ENCODE data around the gene UHRF1. TPM values are rescaled to one million over a fixed set of nuclear protein-coding genes. Genes with fewer than 3 reads are reported as not detected.
"Not testable (repeated sequence)": the region's sequence is repeated elsewhere in the genome, so short reads cannot be mapped to it uniquely, and the experiment has no call there.

Gene UHRF1
- total RNA-seq, 2 experiments from 2014 or later, result 173 to 180 TPM

- DNase-seq, result peak; percentile 66
- H3K4me3 Mint-ChIP-seq, result peak overlapping the region; percentile 85
- CTCF ChIA-PET, result interaction anchor here (1.1 to 8.1 kb wide), 6 partner anchors 13 to 115 kb away, joined by 3 to 165 read pairs (median 4); partner anchors contain the start of gene PLIN3
- peak overlapping the region; percentile 95 for H3K27ac Mint-ChIP-seq
- ATAC-seq, result peak; percentile 52
- no peaks in the 10 kb centered on the region for H3K9me3 Mint-ChIP-seq (ENCODE audit: insufficient read depth)
- no peaks in the 10 kb centered on the region for H3K27me3 Mint-ChIP-seq (ENCODE audit: low read depth)
- peaks cover 61% of the 10 kb centered on the region for H3K4me1 Mint-ChIP-seq (ENCODE audit: low read depth)
- peaks cover 71% of the 10 kb centered on the region for H3K36me3 Mint-ChIP-seq (ENCODE audit: low read depth)
- POLR2A ChIA-PET, result interaction anchor here (0.8 to 1.9 kb wide), 4 partner anchors 14 to 86 kb away, joined by 3 to 7 read pairs (median 4); partner anchors contain the start of gene KDM4B
These were observed 7.2 kb downstream of the UHRF1 start for GRCh38 chr19:4916292-4917082.

- ChIA-PET POLR2A (no interaction called here), CTCF (no interaction called here)
- Mint-ChIP-seq H3K9me3 (ENCODE audit: insufficient read depth) (no peaks in the 10 kb centered on the region), H3K4me3 (no peak overlapping the region), H3K27me3 (ENCODE audit: low read depth) (no peaks in the 10 kb centered on the region), H3K4me1 (ENCODE audit: low read depth) (peaks cover 19% of the 10 kb centered on the region), H3K36me3 (ENCODE audit: low read depth) (peaks cover 40% of the 10 kb centered on the region), H3K27ac (no peak overlapping the region)
- ATAC-seq (no peak), DNase-seq (no peak)
These were observed 13.4 kb downstream of the UHRF1 start for GRCh38 chr19:4922530-4923275.

DNA sequence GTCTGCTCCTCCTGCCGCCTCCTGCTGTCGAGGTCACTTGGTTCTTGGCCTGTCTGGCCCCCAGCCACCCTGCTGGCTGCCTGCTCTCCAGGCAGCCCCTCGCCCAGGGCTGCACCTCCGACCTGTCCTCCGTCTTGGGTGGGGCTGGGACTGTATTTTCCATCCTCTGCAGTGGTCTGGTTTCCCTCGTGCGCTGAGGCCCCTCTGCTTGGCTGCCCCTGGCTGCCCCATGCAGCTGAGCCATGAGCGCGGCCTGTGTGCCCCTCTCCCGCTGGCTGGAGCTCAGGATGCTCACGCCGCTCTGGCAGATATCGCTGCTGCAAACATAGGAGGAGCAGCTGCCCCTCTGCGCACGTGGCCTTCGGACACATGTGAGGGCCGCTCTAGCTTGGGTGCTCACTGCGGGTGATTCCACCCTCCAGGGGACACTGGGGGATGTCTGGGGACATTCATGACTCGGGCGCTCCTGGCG is 14.0 kb downstream of the UHRF1 start:
- no peak overlapping the region for H3K27ac Mint-ChIP-seq
- ATAC-seq (no peak), DNase-seq (no peak)
- H3K4me3 Mint-ChIP-seq, result no peak overlapping the region
- CTCF ChIA-PET, result no interaction called here
- H3K36me3 Mint-ChIP-seq (ENCODE audit: low read depth), result peaks cover 39% of the 10 kb centered on the region
- H3K9me3 Mint-ChIP-seq (ENCODE audit: insufficient read depth), result no peaks in the 10 kb centered on the region
- peaks cover 17% of the 10 kb centered on the region for H3K4me1 Mint-ChIP-seq (ENCODE audit: low read depth)
- POLR2A ChIA-PET, result no interaction called here
- no peaks in the 10 kb centered on the region for H3K27me3 Mint-ChIP-seq (ENCODE audit: low read depth)

GRCh38 chr19:4929186-4929585 is 19.9 kb downstream of the UHRF1 start:
- CTCF ChIA-PET, result interaction anchor here (1.0 kb wide), 1 partner anchor 12 kb away, joined by 3 read pairs; no protein-coding TSS in a partner anchor
- no peak overlapping the region for H3K4me3 Mint-ChIP-seq
- H3K36me3 Mint-ChIP-seq (ENCODE audit: low read depth), result peaks cover 35% of the 10 kb centered on the region
- no peaks in the 10 kb centered on the region for H3K9me3 Mint-ChIP-seq (ENCODE audit: insufficient read depth)
- no peak for ATAC-seq
- H3K27ac Mint-ChIP-seq, result no peak overlapping the region
- POLR2A ChIA-PET, result interaction anchor here (0.8 to 1.2 kb wide), 2 partner anchors 15 to 61 kb away, joined by 3 read pairs; no protein-coding TSS in a partner anchor
- DNase-seq, result no peak
- no peaks in the 10 kb centered on the region for H3K27me3 Mint-ChIP-seq (ENCODE audit: low read depth)
- H3K4me1 Mint-ChIP-seq (ENCODE audit: low read depth), result peaks cover 5% of the 10 kb centered on the region

GRCh38 chr19:4930664-4931063 is 21.4 kb downstream of the UHRF1 start:
- ChIA-PET CTCF (no interaction called here), POLR2A (interaction anchor here (1.1 kb wide), 1 partner anchor 14 kb away, joined by 5 read pairs; no protein-coding TSS in a partner anchor)
- no peak for ATAC-seq
- Mint-ChIP-seq H3K27ac (no peak overlapping the region), H3K27me3 (ENCODE audit: low read depth) (no peaks in the 10 kb centered on the region), H3K4me3 (no peak overlapping the region), H3K4me1 (ENCODE audit: low read depth) (no peaks in the 10 kb centered on the region), H3K36me3 (ENCODE audit: low read depth) (peaks cover 45% of the 10 kb centered on the region), H3K9me3 (ENCODE audit: insufficient read depth) (no peaks in the 10 kb centered on the region)
- DNase-seq, result no peak

DNA sequence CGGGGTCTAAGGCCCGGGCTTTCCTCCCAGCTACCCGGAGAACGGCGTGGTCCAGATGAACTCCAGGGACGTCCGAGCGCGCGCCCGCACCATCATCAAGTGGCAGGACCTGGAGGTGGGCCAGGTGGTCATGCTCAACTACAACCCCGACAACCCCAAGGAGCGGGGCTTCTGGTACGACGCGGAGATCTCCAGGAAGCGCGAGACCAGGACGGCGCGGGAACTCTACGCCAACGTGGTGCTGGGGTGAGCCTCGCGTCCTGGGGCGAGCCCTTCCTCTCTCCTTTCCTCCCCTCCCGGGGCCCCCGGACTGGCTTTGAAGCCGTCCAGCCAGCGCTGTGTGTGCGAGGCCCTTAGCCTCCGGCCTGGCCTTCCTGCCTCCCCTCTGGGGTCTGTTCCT is 23.4 kb downstream of the UHRF1 start:
- POLR2A ChIA-PET, result no interaction called here
- Mint-ChIP-seq H3K36me3 (ENCODE audit: low read depth) (peaks cover 63% of the 10 kb centered on the region), H3K9me3 (ENCODE audit: insufficient read depth) (no peaks in the 10 kb centered on the region)

DNA sequence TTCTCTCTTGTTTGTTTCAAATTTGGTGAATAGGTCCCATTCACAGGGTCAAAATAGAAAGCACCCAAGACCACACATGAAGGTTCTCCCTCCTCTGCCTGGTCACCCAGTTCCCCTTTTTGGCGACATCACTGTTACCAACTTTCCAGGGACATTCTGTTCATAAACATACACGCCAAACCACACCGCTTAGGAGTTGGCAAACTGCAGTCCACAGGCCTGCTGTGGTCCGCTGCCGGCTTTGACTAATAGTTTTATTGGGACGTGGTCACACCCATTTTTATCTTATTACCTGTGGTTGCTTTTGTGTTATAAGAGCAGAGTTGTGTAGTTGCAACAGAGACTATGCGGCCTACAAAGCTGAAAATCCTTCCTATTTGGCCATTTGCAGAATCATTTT is 24.2 kb downstream of the UHRF1 start:
- ChIA-PET POLR2A (no interaction called here), CTCF (no interaction called here)
- no peaks in the 10 kb centered on the region for H3K4me1 Mint-ChIP-seq (ENCODE audit: low read depth)
- no peaks in the 10 kb centered on the region for H3K27me3 Mint-ChIP-seq (ENCODE audit: low read depth)
- peaks cover 66% of the 10 kb centered on the region for H3K36me3 Mint-ChIP-seq (ENCODE audit: low read depth)
- H3K4me3 Mint-ChIP-seq, result no peak overlapping the region
- no peak overlapping the region for H3K27ac Mint-ChIP-seq
- DNase-seq (no peak), ATAC-seq (no peak)
- H3K9me3 Mint-ChIP-seq (ENCODE audit: insufficient read depth), result no peaks in the 10 kb centered on the region

More for the DNA sequence above, 23.4 kb downstream of the UHRF1 start:
- Mint-ChIP-seq H3K4me1 (ENCODE audit: low read depth) (no peaks in the 10 kb centered on the region), H3K27ac (no peak overlapping the region), H3K4me3 (no peak overlapping the region), H3K27me3 (ENCODE audit: low read depth) (no peaks in the 10 kb centered on the region)
- DNase-seq (no peak), ATAC-seq (no peak)
- CTCF ChIA-PET, result no interaction called here

DNA sequence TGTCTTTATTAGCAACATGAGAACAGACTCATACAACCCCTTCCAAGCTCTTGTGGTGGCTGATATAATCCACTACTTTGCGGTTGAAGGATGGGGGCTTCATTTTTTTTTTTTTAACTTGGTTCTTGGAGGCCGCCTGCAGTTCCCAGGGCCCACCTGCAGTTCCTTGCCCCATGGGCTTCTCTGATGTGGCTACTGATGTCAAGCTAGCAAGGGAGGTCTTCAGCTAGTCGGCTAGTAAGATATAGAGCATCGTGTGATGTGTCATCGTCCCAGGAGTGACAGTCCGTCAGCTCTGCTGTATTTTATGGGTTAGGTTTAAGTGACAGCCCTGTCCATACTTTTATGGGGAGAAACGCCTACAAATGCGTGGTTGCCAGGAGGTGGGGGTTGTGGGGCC is 26.1 kb downstream of the UHRF1 start:
- ChIA-PET POLR2A (no interaction called here), CTCF (no interaction called here)
- DNase-seq (no peak), ATAC-seq (no peak)
- Mint-ChIP-seq H3K9me3 (ENCODE audit: insufficient read depth) (no peaks in the 10 kb centered on the region), H3K27me3 (ENCODE audit: low read depth) (no peaks in the 10 kb centered on the region), H3K27ac (no peak overlapping the region), H3K36me3 (ENCODE audit: low read depth) (peaks cover 65% of the 10 kb centered on the region), H3K4me3 (no peak overlapping the region), H3K4me1 (ENCODE audit: low read depth) (no peaks in the 10 kb centered on the region)

GRCh38 chr19:4937060-4937459 is 27.8 kb downstream of the UHRF1 start:
- Mint-ChIP-seq H3K9me3 (ENCODE audit: insufficient read depth) (no peaks in the 10 kb centered on the region), H3K4me1 (ENCODE audit: low read depth) (no peaks in the 10 kb centered on the region), H3K4me3 (no peak overlapping the region), H3K36me3 (ENCODE audit: low read depth) (peaks cover 62% of the 10 kb centered on the region), H3K27me3 (ENCODE audit: low read depth) (no peaks in the 10 kb centered on the region), H3K27ac (no peak overlapping the region)
- CTCF ChIA-PET, result interaction anchor here (2.1 kb wide), 1 partner anchor 25 kb away, joined by 9 read pairs; no protein-coding TSS in a partner anchor
- no peak for ATAC-seq
- POLR2A ChIA-PET, result no interaction called here
- DNase-seq, result no peak

DNA sequence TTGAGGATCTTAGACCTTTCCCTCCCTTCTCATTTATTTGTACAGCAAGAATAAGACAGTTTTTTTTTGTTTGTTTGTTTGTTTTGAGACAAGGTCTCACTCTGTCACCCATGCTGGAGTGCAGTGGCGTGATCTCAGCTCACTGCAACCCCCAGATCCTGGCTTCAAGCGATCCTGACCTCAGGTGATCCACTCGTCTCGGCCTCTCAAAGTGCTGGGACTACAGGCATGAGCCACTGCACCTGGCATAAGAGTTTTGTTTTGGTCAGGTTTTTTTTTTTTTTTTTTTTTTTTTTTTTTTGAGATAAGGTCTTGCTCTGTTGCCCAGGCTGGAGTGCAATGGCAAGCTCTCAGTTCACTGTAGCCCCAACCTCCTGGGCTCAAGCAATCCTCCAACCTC is 29.2 kb downstream of the UHRF1 start:
- CTCF ChIA-PET, result interaction anchor here (2.1 kb wide), 1 partner anchor 26 kb away, joined by 9 read pairs; no protein-coding TSS in a partner anchor
- H3K9me3 Mint-ChIP-seq (ENCODE audit: insufficient read depth); H3K27me3 Mint-ChIP-seq (ENCODE audit: low read depth); ATAC-seq; DNase-seq; H3K4me1 Mint-ChIP-seq (ENCODE audit: low read depth); H3K4me3 Mint-ChIP-seq; H3K27ac Mint-ChIP-seq; POLR2A ChIA-PET: not testable (repeated sequence)
- peaks cover 67% of the 10 kb centered on the region for H3K36me3 Mint-ChIP-seq (ENCODE audit: low read depth)

- no peak for DNase-seq
- H3K36me3 Mint-ChIP-seq (ENCODE audit: low read depth), result peaks cover 64% of the 10 kb centered on the region
These were observed 30.2 kb downstream of the UHRF1 start for GRCh38 chr19:4939466-4939865.

DNA sequence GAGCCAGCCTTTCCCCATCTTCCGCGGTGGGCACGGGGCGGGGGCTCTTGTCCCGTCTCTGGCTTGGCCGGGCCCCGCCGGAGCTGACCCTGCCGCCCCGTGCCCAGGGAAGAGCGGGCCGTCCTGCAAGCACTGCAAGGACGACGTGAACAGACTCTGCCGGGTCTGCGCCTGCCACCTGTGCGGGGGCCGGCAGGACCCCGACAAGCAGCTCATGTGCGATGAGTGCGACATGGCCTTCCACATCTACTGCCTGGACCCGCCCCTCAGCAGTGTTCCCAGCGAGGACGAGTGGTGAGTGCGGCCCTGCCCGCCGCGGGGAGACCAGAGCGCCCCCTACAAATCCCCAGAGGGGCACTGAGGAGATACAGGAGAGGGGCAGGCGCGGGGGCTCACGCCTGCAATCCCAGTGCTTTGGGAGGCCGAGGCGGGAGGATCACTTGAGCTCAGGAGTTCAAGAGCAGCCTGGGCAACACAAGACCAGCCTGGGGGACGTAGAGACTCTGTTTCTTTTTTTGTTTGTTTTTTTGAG is 32.4 kb downstream of the UHRF1 start:
- H3K27me3 Mint-ChIP-seq (ENCODE audit: low read depth); CTCF ChIA-PET; POLR2A ChIA-PET; ATAC-seq; H3K27ac Mint-ChIP-seq; H3K4me3 Mint-ChIP-seq; H3K9me3 Mint-ChIP-seq (ENCODE audit: insufficient read depth); DNase-seq; H3K4me1 Mint-ChIP-seq (ENCODE audit: low read depth): not testable (repeated sequence)
- H3K36me3 Mint-ChIP-seq (ENCODE audit: low read depth), result peaks cover 61% of the 10 kb centered on the region

More at GRCh38 chr19:4939466-4939865, 30.2 kb downstream of the UHRF1 start:
- Mint-ChIP-seq H3K27ac (no peak overlapping the region), H3K4me1 (ENCODE audit: low read depth) (no peaks in the 10 kb centered on the region), H3K9me3 (ENCODE audit: insufficient read depth) (no peaks in the 10 kb centered on the region), H3K27me3 (ENCODE audit: low read depth) (no peaks in the 10 kb centered on the region), H3K4me3 (no peak overlapping the region)
- CTCF ChIA-PET, result no interaction called here
- POLR2A ChIA-PET, result no interaction called here
- no peak for ATAC-seq

Measured in activated CD8-positive, alpha-beta T cell treated with anti-CD3 and anti-CD28 coated beads, Interleukin-2, amount 10 ng/mL, durations not matched to agents 7 days and 5 days (primary cell).